SK-N-MC (cell line): ENCODE measurements around the gene SLC45A2.

ENCODE experiments used
- EZH2 ChIP-seq: fragments of 200-600 bp; sonication (generic); IDR thresholded peaks from one replicate; pipeline ENCODE4 v1.6.1; 2017; ENCODE audit warnings: antibody characterized with exemption
- FOXP2 ChIP-seq: optimal IDR thresholded peaks from 2 replicates; pipeline ENCODE3; 2011; ENCODE audit warnings: mild to moderate bottlenecking, moderate library complexity; ENCODE audit not compliant: insufficient read depth; ENCODE audit errors: extremely low read length, control extremely low read depth
- POLR2AphosphoS5 ChIP-seq: IDR thresholded peaks from 2 replicates; pipeline ENCODE4 v1.6.1; 2012; ENCODE audit warnings: mild to moderate bottlenecking, low read depth, low read length, borderline replicate concordance

GRCh38 chr5:34016750-34017149 lies 32.3 kb upstream of the SLC45A2 start:
- no peak for TF ChIP-seq EZH2
- no peak for TF ChIP-seq POLR2AphosphoS5
- no peak for TF ChIP-seq FOXP2
